GM21515 (cell line): ENCODE measurements around the gene MAPK10.

ENCODE experiments used
- ATAC-seq: cut with Tn5 transposase; IDR thresholded peaks from one replicate; pipeline ENCODE4 v1.9.1; 2021; ENCODE audit not compliant: unreplicated experiment

Gene MAPK10

DNA sequence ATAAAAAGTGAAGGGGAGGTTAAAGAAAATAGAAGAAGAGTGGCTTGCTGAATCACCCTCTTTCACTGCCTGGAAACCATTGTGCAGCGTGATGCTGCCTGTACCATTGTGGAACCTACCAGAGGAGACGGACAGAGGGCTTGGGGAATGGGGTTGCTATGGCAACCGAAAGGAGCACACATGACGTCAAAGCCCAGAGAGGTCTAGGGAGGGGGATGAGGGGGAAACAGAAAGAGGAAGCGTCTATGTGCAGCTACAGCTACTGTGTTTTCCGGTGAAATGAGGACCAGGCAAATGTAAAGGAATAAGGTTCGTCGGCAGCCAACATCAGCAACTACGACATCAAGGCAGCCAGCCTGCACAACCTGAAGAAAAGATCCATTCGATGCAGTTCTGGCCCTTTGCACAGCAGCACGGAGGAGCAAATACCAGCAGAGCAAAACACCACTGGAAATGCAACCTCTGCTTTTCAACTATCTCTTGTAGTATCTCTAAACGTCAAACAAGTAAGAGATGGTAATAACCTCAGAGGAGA, at the start of gene MAPK10:
TSS of gene MAPK10 (minus strand) at position 110 of the 535 bp plus-strand sequence.
- ATAC-seq, result peak; percentile 98

DNA sequence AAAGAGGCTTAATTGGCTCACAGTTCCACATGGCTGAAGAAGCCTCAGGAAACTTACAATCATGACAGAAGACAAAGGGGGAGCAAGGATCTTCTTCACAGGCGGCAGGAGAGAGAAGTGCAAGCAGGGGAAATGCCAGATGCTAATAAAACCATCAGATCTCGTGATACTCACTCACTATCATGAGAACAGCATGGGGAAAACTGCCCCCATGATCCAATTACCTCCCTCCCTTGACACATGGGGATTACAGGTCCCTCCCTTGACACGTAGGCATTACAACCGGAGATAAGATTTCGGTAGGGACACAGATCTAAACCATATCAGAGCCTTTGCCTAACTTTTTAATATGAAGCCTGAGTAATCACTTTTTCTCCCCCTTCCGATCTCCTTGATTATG, 43.7 kb upstream of the MAPK10 start:
- no peak for ATAC-seq

DNA sequence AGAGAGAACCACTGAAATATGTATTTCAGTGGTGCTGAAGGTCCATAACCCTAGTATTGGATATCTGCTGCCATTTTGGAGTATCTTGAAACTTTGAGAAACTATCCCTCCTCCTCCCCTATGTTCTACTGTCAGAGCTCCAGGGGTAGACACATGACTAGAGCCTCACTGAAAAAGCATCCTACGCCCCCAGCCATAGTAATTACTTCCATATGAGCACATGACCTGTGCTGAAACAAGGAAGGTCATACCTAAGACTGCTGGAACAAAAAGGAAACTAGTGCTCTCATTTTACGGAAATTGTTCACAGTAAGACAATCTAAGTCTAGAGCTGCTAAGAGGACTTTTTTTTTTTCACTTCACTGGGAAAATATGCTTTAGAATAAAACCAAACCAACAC, 42.0 kb upstream of the MAPK10 start:
- no peak for ATAC-seq

DNA sequence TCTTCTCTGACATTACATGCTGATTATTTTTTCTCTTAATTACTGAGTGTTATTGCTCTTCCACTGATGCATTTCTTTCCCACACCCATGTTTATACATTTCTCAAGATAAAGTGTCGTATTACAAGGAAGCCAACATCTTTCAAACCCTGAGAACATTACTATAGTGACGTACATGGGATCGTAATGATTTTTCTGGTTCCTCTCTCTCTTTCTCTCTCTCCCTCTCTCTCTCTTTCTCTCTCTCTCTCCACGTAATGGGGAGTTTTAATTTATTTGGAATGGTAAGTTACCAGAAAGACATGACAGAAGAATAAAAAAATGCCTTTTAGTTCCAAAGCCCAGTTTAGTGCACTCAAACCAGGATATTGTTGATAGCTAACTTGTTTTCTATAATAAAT, 40.4 kb upstream of the MAPK10 start:
- ATAC-seq, result no peak

DNA sequence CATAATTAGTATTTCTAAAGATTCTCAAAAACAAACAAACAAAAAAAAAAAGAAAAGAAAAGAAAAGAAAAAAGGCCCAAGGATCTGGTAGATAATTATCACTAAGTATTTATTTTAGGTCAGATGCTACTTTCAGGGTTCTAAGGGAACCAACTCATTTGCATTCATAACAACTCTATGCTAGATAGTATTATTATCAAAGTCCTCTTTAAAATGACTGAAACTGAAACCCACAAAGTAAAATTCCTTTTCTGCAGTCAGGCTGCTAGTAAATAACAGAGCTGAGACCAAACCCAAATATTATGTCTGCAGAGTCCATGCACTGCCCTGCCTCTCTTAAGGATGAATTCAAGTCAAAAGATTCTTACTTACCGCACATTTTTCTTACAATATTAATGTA, 38.3 kb upstream of the MAPK10 start:
- peak; percentile 89 for ATAC-seq

DNA sequence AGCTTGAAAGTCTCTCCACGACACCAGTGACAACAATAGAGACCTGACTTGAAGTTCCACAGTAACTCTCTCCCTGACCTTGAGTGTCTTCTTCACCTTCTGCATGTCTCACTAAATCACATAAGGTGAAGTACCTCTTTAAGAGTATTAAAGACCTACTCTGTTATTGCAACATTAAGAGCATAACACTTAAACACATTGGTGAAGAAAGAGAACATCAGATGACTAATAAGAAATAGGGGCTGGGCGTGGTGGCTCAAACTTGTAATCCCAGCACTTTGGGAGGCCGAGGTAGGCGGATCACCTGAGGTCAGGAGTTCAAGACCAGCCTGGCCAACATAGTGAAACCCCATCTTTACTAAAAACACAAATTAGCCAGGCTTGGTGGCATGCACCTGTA, 33.9 kb upstream of the MAPK10 start:
- ATAC-seq, result no peak

DNA sequence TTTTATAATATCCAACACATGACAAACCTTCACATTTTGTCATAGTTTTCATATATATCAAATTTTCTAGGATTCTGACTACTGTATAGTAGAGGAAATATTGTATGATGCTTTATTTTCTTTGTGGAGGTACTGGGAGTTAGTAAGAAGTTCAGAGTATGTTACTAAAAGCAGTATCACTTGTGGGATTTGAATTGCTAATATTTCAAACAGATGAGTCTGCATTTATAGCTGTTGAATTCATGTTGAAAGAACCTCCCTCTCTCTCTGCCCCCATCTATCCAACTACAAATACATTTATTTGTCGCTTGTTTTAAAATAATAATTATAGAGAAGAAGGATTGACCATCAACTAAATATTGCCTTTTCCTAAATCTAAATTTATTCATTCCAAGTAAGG, 29.8 kb upstream of the MAPK10 start:
- no peak for ATAC-seq

DNA sequence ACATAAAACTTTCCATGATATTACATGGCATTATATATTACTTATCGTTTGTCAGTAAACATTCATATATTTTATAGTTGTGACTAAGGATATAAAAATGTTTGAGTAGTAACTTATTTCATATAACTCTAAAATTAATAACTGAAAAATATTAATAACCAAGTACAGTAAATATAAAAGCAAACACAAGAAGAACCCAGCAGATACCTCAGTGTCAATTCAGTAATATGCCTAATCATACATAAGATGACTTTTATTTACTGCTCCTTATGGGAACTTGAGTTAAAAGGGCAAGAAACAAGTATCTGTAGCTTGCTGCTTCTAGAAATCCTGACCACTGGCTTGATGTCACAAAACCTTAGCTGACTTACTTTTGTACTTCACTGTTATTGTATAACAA, 28.4 kb upstream of the MAPK10 start:
- no peak for ATAC-seq

DNA sequence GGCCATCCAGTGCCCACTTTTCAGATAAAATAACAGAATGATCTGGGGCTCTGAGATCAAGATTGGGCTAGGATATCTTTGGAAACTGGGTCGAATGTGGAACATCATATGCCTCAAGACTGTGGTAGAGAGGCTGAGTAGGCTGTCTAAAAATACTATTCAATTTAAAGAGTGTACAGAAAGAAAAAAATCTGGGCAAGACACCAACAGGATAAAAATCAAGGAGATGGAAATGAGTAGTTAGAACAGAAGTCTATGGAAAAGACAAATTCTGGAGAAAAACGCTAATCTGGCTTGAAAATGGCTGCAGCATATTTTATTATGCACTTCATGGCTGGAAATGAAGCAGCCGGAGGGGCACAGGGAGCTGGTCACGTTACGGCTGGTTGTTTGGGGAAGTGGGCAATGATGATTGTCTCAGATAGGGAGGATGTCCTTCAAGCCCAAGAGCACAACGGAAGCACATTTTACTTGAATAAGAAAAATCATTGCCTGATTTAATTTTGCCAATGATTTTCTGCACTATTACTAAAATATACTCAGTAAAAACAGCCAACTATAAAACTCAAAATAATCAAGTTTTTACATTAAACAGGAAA, 27.1 kb upstream of the MAPK10 start:
- ATAC-seq, result no peak

DNA sequence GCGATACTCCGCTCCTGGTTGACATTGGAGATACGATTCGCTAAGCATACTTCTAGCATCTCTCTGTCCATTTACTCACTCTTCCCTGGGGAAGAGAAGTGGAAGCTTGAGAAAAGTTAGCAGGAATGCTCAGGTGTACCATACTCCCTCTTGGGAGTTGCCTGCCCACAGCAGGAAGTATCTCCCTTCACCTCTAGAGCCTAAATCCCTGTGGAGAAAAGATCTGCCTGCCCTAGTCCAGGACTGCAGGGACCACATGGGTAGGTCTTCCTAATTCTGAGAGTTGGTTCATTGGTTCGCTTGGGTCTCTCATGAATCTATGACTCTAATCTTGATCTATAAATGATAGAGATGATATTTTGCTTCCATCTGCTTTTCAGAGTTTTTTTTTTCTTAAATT, 26.3 kb upstream of the MAPK10 start:
- no peak for ATAC-seq

DNA sequence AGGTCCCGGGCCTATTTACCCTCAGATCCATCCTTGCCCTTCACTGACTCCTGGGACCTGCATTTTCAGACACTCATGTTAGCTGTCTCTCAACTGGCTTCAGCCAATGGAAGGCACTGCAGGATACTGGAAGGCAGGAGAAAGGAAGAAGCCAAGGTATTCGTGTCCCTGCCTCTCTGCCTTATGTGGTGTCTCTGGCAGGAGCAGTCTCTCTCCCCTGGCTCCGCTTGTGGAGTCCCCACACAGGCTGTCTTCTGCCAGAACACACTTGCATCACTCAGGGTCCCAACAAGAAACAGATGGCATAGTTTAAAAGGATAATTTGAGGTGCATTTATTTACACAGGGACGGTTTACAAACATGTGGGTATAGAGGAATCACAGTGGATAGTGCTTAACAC, 21.6 kb upstream of the MAPK10 start:
- ATAC-seq, result no peak

DNA sequence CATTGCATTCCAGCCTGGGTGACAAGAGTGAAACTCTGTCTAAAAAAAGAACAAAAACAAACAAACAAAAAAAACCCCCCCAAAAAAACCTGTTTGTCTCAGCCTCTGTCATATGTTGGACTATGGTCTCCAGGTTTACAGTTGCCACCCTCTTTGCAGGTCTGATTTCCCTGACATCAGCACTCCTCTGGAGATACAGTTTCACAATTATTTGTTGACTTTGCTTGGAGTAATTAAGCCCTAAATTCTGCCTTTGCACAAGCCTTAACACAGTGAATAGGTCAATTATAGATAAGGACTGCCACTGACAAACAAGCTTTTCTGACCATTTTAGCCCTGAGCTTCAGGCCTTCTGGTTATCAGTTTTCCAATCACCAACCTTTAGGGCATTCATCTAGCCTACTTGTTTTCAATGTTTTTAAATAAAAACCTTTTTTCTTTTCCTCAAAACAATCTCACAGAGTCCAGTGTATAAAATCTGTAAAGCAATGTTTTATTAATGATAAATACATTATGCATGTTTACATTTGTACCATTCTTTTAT, 20.4 kb upstream of the MAPK10 start:
- ATAC-seq, result no peak

DNA sequence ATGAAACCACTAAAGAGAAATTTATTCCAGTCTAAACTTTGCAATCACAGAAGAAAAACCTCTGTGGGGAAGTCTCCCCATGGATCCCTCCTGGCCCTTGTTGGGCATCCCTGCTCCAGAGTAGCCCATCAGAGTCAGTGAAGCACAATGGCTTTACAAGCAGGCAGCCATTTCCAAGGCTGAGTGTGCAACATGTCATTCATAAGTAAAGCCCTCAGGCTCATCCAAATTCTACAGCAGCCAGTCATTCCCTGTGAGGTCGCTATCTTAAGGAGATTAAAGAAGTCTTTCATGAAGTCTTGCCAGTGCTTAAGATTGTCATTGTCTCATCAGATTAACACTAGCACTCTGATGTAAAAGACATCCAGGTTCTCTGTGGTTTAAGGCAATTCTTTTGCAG, 17.0 kb upstream of the MAPK10 start:
- ATAC-seq, result no peak

DNA sequence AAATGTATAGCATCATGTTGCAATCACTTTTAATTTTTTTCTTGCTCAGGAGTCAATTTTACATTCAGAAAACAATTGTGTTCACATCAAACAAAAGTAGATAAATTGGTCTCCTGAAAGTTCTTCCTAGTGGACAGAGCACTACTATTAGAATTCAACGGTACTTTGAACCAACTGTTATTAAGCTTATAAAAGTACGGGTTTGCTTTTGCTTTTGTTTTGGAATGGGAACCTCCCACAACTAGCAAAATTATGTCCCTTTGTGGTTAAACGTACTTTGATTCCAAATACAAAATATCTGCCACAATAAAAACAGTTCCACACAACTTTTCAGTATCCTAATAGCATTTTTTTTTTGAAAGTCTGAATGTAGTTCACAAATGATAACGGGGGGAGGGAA, 8.6 kb upstream of the MAPK10 start:
- ATAC-seq, result no peak

DNA sequence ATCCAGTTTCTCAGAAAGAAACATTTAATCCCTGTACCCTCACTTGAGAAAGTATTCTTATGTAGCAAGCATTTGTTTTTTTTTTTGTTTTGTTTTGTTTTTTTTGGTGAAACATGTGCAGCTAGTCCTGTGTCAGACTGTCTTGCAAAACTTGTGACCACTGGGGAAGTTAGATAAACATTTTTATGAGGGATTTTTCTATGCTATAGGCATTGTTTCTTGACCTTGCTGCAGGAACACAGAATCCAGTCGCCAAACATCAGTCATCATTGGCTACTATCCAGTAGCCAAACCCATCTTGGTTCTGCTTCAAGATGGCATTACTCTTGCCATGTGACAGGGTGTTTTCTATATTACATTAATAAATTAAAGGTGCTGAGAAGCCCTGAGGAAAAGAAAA, 7.7 kb upstream of the MAPK10 start:
- ATAC-seq, result no peak

DNA sequence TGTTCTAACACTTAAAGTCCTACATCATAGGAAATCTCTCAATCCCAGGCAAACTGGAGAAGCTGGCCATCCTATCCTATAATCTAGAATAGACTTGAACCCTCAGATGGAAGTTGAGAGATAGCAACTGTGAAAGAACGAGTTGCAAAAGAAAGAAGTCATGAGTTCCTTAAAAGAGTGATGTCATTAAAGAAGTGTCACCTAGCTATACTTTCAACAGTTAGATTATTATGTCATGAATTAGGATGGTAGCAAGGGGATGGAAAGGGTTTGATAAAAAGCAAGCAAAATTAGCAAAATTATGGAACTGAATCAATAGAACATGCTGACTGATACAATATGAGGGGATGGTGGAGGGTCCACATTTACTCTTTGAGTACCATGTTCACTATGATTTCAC, 7.1 kb upstream of the MAPK10 start:
- no peak for ATAC-seq

DNA sequence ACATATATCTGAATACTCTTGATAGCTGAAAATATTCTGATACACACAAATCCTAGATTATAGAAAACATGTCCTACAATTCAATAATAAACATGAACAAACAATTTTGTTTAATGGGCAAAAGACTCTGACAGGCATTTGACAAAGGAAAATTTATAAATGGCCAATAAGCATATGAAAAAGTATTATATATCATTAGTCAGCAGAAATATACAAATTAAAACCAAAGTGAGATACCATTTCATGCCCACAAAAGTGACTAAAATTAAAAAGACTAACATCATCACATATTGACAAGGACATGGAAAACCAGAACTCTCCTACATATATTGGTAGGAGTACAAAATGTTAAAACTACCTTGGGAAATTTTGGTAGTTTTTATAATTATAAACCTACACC, 2.7 kb upstream of the MAPK10 start:
- no peak for ATAC-seq

DNA sequence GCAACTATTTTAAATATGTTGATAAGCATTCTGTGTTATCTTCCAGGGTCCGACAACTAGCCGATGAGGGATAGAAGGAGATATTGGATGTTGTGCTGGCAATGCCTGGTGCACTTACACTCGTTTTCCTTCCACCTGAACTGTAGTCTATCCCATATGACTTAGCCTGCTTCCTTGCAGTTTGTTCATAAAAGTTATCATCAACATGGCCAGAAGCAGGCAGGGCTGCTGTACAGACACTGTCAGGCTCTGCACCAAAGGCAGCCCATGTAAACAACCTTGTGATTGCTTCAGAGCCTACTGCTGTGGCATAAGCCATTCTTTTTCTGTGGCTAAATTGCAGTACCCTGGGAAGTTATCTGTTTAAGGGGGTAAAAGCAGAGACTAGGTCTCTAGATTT, 1.6 kb downstream of the MAPK10 start:
- ATAC-seq, result no peak

DNA sequence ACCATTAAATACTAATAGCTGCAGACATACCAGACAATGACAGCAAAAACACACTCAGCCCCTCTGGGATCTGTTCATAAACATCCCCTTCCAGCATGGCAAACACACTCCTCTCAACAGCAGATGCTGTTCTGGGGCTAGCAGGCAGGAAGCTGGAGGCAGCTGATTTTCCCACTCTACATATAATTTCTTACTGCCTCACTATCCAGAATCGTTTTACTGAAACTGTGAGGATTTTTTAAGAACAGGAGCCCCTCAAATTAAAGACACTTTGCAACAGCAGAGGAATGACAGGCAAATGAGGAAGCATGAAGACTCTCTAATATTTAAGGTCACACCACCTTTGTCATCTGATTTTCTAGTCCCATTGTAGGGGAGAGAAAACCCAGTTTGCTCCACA, 2.2 kb downstream of the MAPK10 start:
- no peak for ATAC-seq

DNA sequence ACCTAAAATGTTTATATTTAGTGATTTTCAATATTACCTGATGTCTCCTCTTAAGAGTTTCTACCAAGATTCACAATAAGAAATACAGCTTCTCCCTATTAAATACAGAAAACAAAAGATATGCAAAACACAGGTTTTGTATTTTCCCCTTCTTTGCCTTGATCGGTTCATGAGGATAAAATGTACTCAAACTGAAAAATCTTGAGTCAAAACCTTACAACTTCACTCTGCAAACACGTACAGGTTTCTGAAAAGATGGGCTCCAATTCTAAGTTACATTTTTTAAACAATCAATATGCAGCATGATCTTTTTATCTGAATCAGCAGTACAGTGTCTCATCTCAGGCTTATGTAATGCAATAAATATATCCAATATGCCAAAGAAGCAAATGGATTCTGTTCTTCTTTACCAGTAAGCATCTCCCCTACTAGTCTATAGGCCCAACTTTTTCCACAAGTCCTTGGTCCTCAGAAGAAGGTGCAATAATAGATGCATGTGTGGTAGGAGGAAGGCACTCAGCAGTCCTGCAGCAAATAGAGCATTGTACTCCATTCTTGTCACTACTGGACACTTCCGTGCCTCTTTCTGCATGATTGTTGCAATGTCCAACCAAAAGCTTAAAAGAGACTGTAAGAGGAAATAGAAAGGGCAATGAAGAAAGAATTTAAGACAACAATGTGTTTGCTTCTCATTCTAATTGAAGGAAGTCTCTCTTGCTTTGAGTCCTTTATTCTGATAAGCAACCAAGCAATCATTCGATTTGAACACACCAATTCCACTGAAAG, 3.2 kb downstream of the MAPK10 start:
- ATAC-seq, result no peak

DNA sequence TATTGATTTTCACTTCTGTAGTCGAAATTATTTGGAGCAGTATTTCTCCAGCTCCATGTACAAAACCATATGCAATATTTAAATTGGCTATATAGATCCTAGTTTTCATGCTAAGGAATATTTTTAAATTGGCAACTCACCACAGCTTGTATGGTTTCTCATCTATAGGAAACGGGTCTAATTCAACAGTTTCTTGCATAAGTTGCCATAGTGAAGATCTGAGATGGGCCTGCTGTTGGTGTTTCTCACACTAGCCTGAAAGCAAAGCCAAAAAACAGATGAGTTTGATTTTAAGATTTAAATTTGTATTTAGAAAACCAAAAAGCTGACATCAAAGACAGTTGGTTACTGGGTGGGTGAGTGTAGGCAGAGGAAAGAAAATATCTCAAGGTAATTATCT, 5.5 kb downstream of the MAPK10 start:
- no peak for ATAC-seq

DNA sequence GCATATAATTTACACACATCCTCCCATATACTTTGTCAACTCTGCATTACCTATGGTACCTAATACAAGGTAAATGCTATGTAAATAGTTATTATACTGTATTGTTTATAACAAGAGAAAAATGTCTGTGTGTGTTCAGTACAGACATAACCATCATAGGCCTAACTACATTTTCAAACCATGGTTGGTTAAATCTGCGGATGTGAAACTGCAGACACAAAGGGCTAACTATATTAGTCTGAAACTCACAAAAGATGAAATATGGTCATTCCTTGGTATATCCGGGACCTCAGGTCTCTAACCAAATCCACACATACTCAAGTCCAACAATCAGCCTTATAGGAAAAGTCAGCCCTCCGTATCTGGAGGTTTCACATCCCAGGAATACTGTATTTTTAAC, 13.5 kb downstream of the MAPK10 start:
- ATAC-seq, result no peak
